ENCODE measurements around the gene DLG5.

- TF ChIP-seq TP53 (CRISPR knock-in tag; IDR thresholded peaks at IDR 0.05) (no peak), RAD21 (conservative IDR thresholded peaks at IDR 0.05 in 1 of 2, IDR thresholded peaks at IDR 0.05 in 1 of 2) (no peak), POLR2A (IDR thresholded peaks at IDR 0.05; ENCODE audit: low read length) (no peak), MYC (IDR thresholded peaks at IDR 0.05; ENCODE audit: borderline replicate concordance, low read length) (no peak), HES2 (IDR thresholded peaks at IDR 0.05) (no peak), CTCF (IDR thresholded peaks at IDR 0.05) (no peak)
Measured at GRCh38 chr10:77874872-77875271, 51.7 kb downstream of the DLG5 start.

All from A549 (cell line).